GM23338 (cell line): ENCODE results near the gene MYH13. TPM values are rescaled to one million over a fixed set of nuclear protein-coding genes. Genes with fewer than 3 reads are reported as not detected.

Experiments used
- ATAC-seq: fragments of 200-7000 bp; cut with Tn5 transposase; 3 replicates; pipeline ENCODE4 v1.9.1; 2020
- DNase-seq: peaks from one replicate; pipeline ENCODE4 v3.0.0-alpha.2; 2015; ENCODE audit warnings: low spot score
- H2AFZ ChIP-seq: fragments of 200-600 bp; sonication (generic); 2 replicates; pipeline ENCODE4 v1.8.0; 2016; ENCODE audit warnings: antibody characterized with exemption, mild to moderate bottlenecking, moderate library complexity
- H3F3A ChIP-seq: fragments of 200-600 bp; sonication (generic); replicated peaks from 2 replicates; pipeline ENCODE4 v1.8.0; 2017; ENCODE audit warnings: antibody characterized with exemption, mixed run types, low read depth
- H3K27ac ChIP-seq: fragments of 200-600 bp; sonication (generic); 2 replicates; pipeline ENCODE4 v1.6.1; 2016; ENCODE audit warnings: low read depth
- H3K27me3 ChIP-seq: fragments of 200-600 bp; sonication (generic); 2 replicates; pipeline ENCODE4 v1.8.0; 2016; ENCODE audit warnings: mild to moderate bottlenecking, mixed run types, moderate library complexity; ENCODE audit not compliant: insufficient read depth
- H3K36me3 ChIP-seq: fragments of 200-600 bp; sonication (generic); 2 replicates; pipeline ENCODE4 v1.8.0; 2016; ENCODE audit warnings: mild to moderate bottlenecking; ENCODE audit not compliant: insufficient read depth
- H3K4me1 ChIP-seq: fragments of 200-600 bp; sonication (generic); 2 replicates; pipeline ENCODE4 v1.8.0; 2016; ENCODE audit warnings: mild to moderate bottlenecking, moderate library complexity; ENCODE audit not compliant: insufficient read depth
- H3K4me2 ChIP-seq: fragments of 200-600 bp; sonication (generic); 2 replicates; pipeline ENCODE4 v1.7.1; 2017; ENCODE audit warnings: mixed run types
- H3K4me3 ChIP-seq: fragments of 200-600 bp; sonication (generic); 2 replicates; pipeline ENCODE4 v1.6.1; 2016; ENCODE audit warnings: mixed run types
- H3K79me2 ChIP-seq: fragments of 200-600 bp; sonication (generic); replicated peaks from 2 replicates; pipeline ENCODE4 v1.8.0; 2017; ENCODE audit warnings: mild to moderate bottlenecking; ENCODE audit not compliant: insufficient read depth
- H3K9me2 ChIP-seq: fragments of 200-600 bp; sonication (generic); 2 replicates; pipeline ENCODE4 v1.8.0; 2017; ENCODE audit not compliant: insufficient read depth
- H4K20me1 ChIP-seq: fragments of 200-600 bp; sonication (generic); replicated peaks from 2 replicates; pipeline ENCODE4 v1.8.0; 2017; ENCODE audit warnings: mild to moderate bottlenecking; ENCODE audit not compliant: insufficient read depth
- H3K27ac Mint-ChIP-seq: 2 replicates; pipeline ENCODE4 v1.8.0; 2020; ENCODE audit warnings: inconsistent platforms, mild to moderate bottlenecking, moderate library complexity, mixed read lengths
- H3K27me3 Mint-ChIP-seq: 3 replicates; pipeline ENCODE4 v1.8.0; 2022; ENCODE audit warnings: low read depth, mild to moderate bottlenecking, moderate library complexity, mixed read lengths, inconsistent platforms; ENCODE audit not compliant: insufficient read depth, poor library complexity
- H3K36me3 Mint-ChIP-seq: 3 replicates; pipeline ENCODE4 v1.8.0; 2021; ENCODE audit warnings: low read depth, mild to moderate bottlenecking, inconsistent platforms, moderate library complexity, mixed read lengths
- H3K4me1 Mint-ChIP-seq: 3 replicates; pipeline ENCODE4 v1.8.0; 2020; ENCODE audit warnings: mild to moderate bottlenecking, inconsistent platforms, mixed read lengths
- H3K4me3 Mint-ChIP-seq: 3 replicates; pipeline ENCODE4 v1.8.0; 2021; ENCODE audit warnings: moderate library complexity, mild to moderate bottlenecking, inconsistent platforms, mixed read lengths
- H3K9me3 Mint-ChIP-seq: 3 replicates; pipeline ENCODE4 v1.8.0; 2020; ENCODE audit warnings: moderate library complexity, mild to moderate bottlenecking, inconsistent platforms, mixed read lengths
- CREB1 ChIP-seq: fragments of 250-450 bp; sonication (Bioruptor Pico); IDR thresholded peaks from 2 replicates; pipeline ENCODE4 v1.5.0; 2020; ENCODE audit warnings: low read depth, mild to moderate bottlenecking, moderate library complexity
- ETS1 ChIP-seq: IDR thresholded peaks from 2 replicates; pipeline ENCODE4 v1.6.1; 2016; ENCODE audit warnings: antibody characterized with exemption
- EZH2 ChIP-seq: fragments of 200-600 bp; sonication (generic); IDR thresholded peaks from one replicate; pipeline ENCODE4 v1.8.0; 2017; ENCODE audit warnings: antibody characterized with exemption, mild to moderate bottlenecking, low read depth; ENCODE audit not compliant: unreplicated experiment
- EZH2phosphoT487 ChIP-seq: fragments of 200-600 bp; sonication (generic); IDR thresholded peaks from one replicate; pipeline ENCODE4 v1.8.1; 2018; ENCODE audit warnings: antibody characterized with exemption; ENCODE audit not compliant: unreplicated experiment
- JUNB ChIP-seq: IDR thresholded peaks from one replicate; pipeline ENCODE4 v1.6.1; 2016; ENCODE audit warnings: antibody characterized with exemption; ENCODE audit not compliant: unreplicated experiment
- NANOG ChIP-seq: IDR thresholded peaks from 2 replicates; pipeline ENCODE4 v1.6.1; 2016; ENCODE audit warnings: antibody characterized with exemption, borderline replicate concordance
- POLR2AphosphoS5 ChIP-seq: IDR thresholded peaks from 2 replicates; pipeline ENCODE4 v1.6.1; 2016; ENCODE audit warnings: antibody characterized with exemption, low read depth
- REST ChIP-seq: IDR thresholded peaks from one replicate; pipeline ENCODE4 v1.6.1; 2018; ENCODE audit warnings: antibody characterized with exemption; ENCODE audit not compliant: unreplicated experiment
- STAT1 ChIP-seq: IDR thresholded peaks from one replicate; pipeline ENCODE4 v1.6.1; 2016; ENCODE audit warnings: antibody characterized with exemption; ENCODE audit not compliant: unreplicated experiment
- ZNF114 ChIP-seq: fragments of 250-450 bp; sonication (Bioruptor Pico); IDR thresholded peaks from 2 replicates; pipeline ENCODE4 v1.5.0; 2020; ENCODE audit warnings: mild to moderate bottlenecking, moderate library complexity
- ZNF331 ChIP-seq: fragments of 250-450 bp; sonication (Bioruptor Pico); IDR thresholded peaks from 2 replicates; pipeline ENCODE4 v1.5.0; 2020; ENCODE audit warnings: low read depth, mild to moderate bottlenecking, moderate library complexity
- polyA plus RNA-seq: library from polyadenylated mRNA; unstranded; fragments of >200 nt; fragmentation: Nextera tagmentation; extraction: Ambion mirVana; gene quantifications from 2 replicates; pipeline ENCODE4 v1.2.1, GENCODE V29; 2016
- total RNA-seq: library from RNA; depleted of rRNA; stranded (reverse); fragments of >200 nt; shearing (Covaris generic); gene quantifications from 2 replicates; pipeline ENCODE4 v1.2.3, GENCODE V29; 2014
- TF ChIP-seq, protein P1 (sequence below), 2 experiments: fragments of 200-600 bp in 1 of 2; sonication (generic) in 1 of 2; conservative IDR thresholded peaks; 2 replicates each; pipeline versions ENCODE4 v1.5.1 to v1.6.1; 2016 to 2017; ENCODE audit warnings: antibody characterized with exemption in 2 of 2, low read depth in 2 of 2, mild to moderate bottlenecking in 2 of 2, moderate library complexity in 1 of 2
- TF ChIP-seq, protein P2 (sequence below): fragments of 250-450 bp; sonication (Bioruptor Pico); IDR thresholded peaks from 2 replicates; pipeline ENCODE4 v1.5.0; 2020; ENCODE audit warnings: mild to moderate bottlenecking, moderate library complexity

MYH13 gene
- total and polyA plus RNA-seq, 2 experiments from 2014 or later: not detected

GRCh38 chr17:10309003-10309974, 63.5 kb downstream of the MYH13 start:
- H3K9me3 Mint-ChIP-seq: peaks cover 22% of the 10 kb centered on the region
- H4K20me1 ChIP-seq: no peaks in the 10 kb centered on the region
- H3K79me2 ChIP-seq: no peaks in the 10 kb centered on the region
- no peak overlapping the region for H3K4me2 ChIP-seq
- peaks cover 4% of the 10 kb centered on the region for H3K27me3 Mint-ChIP-seq
- peaks cover 21% of the 10 kb centered on the region for H3K4me1 Mint-ChIP-seq
- H3K27ac ChIP-seq: no peak overlapping the region
- H3F3A ChIP-seq: no peaks in the 10 kb centered on the region
- no peak overlapping the region for H3K4me3 ChIP-seq
- no peak overlapping the region for H3K4me3 Mint-ChIP-seq
- H2AFZ ChIP-seq: peak overlapping the region; percentile 66; the same call in 1 of the 2 replicates
- H3K27me3 ChIP-seq: no peaks in the 10 kb centered on the region
- no peak overlapping the region for H3K27ac Mint-ChIP-seq
- peaks cover 15% of the 10 kb centered on the region for H3K4me1 ChIP-seq
- DNase-seq (no peak), ATAC-seq (no peak)
- H3K36me3 Mint-ChIP-seq: peaks cover 13% of the 10 kb centered on the region
- TF ChIP-seq EZH2phosphoT487: no peak
- TF ChIP-seq, protein P1, sequence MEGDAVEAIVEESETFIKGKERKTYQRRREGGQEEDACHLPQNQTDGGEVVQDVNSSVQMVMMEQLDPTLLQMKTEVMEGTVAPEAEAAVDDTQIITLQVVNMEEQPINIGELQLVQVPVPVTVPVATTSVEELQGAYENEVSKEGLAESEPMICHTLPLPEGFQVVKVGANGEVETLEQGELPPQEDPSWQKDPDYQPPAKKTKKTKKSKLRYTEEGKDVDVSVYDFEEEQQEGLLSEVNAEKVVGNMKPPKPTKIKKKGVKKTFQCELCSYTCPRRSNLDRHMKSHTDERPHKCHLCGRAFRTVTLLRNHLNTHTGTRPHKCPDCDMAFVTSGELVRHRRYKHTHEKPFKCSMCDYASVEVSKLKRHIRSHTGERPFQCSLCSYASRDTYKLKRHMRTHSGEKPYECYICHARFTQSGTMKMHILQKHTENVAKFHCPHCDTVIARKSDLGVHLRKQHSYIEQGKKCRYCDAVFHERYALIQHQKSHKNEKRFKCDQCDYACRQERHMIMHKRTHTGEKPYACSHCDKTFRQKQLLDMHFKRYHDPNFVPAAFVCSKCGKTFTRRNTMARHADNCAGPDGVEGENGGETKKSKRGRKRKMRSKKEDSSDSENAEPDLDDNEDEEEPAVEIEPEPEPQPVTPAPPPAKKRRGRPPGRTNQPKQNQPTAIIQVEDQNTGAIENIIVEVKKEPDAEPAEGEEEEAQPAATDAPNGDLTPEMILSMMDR (conservative IDR thresholded peaks at IDR 0.05; ENCODE audit: low read depth in 2 of 2): no peak
- no peak for TF ChIP-seq REST
- TF ChIP-seq ETS1: no peak
- no peak for TF ChIP-seq EZH2
- TF ChIP-seq ZNF331 (CRISPR knock-in tag): no peak
- no peak for TF ChIP-seq CREB1 (CRISPR knock-in tag)
- TF ChIP-seq JUNB: no peak
- no peak for TF ChIP-seq ZNF114 (CRISPR knock-in tag)
- TF ChIP-seq STAT1: no peak
- TF ChIP-seq, protein P2, sequence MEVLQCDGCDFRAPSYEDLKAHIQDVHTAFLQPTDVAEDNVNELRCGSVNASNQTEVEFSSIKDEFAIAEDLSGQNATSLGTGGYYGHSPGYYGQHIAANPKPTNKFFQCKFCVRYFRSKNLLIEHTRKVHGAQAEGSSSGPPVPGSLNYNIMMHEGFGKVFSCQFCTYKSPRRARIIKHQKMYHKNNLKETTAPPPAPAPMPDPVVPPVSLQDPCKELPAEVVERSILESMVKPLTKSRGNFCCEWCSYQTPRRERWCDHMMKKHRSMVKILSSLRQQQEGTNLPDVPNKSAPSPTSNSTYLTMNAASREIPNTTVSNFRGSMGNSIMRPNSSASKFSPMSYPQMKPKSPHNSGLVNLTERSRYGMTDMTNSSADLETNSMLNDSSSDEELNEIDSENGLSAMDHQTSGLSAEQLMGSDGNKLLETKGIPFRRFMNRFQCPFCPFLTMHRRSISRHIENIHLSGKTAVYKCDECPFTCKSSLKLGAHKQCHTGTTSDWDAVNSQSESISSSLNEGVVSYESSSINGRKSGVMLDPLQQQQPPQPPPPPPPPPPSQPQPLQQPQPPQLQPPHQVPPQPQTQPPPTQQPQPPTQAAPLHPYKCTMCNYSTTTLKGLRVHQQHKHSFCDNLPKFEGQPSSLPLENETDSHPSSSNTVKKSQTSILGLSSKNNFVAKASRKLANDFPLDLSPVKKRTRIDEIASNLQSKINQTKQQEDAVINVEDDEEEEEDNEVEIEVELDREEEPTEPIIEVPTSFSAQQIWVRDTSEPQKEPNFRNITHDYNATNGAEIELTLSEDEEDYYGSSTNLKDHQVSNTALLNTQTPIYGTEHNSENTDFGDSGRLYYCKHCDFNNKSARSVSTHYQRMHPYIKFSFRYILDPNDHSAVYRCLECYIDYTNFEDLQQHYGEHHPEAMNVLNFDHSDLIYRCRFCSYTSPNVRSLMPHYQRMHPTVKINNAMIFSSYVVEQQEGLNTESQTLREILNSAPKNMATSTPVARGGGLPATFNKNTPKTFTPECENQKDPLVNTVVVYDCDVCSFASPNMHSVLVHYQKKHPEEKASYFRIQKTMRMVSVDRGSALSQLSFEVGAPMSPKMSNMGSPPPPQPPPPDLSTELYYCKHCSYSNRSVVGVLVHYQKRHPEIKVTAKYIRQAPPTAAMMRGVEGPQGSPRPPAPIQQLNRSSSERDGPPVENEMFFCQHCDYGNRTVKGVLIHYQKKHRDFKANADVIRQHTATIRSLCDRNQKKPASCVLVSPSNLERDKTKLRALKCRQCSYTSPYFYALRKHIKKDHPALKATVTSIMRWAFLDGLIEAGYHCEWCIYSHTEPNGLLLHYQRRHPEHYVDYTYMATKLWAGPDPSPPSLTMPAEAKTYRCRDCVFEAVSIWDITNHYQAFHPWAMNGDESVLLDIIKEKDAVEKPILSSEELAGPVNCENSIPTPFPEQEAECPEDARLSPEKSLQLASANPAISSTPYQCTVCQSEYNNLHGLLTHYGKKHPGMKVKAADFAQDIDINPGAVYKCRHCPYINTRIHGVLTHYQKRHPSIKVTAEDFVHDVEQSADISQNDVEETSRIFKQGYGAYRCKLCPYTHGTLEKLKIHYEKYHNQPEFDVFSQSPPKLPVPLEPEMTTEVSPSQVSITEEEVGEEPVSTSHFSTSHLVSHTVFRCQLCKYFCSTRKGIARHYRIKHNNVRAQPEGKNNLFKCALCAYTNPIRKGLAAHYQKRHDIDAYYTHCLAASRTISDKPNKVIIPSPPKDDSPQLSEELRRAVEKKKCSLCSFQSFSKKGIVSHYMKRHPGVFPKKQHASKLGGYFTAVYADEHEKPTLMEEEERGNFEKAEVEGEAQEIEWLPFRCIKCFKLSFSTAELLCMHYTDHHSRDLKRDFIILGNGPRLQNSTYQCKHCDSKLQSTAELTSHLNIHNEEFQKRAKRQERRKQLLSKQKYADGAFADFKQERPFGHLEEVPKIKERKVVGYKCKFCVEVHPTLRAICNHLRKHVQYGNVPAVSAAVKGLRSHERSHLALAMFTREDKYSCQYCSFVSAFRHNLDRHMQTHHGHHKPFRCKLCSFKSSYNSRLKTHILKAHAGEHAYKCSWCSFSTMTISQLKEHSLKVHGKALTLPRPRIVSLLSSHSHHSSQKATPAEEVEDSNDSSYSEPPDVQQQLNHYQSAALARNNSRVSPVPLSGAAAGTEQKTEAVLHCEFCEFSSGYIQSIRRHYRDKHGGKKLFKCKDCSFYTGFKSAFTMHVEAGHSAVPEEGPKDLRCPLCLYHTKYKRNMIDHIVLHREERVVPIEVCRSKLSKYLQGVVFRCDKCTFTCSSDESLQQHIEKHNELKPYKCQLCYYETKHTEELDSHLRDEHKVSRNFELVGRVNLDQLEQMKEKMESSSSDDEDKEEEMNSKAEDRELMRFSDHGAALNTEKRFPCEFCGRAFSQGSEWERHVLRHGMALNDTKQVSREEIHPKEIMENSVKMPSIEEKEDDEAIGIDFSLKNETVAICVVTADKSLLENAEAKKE (CRISPR knock-in tag): no peak
- no peak for TF ChIP-seq NANOG
- TF ChIP-seq POLR2AphosphoS5: no peak
- H3K9me2 ChIP-seq: peaks cover 6% of the 10 kb centered on the region; the same call in 1 of the 2 replicates
- H3K36me3 ChIP-seq: no peaks in the 10 kb centered on the region
